Activated gamma-delta T cell treated with anti-CD3 and anti-CD28 coated beads, Interleukin-2, amount 50 U/mL, for 16 hours (primary cell): Measurements from ENCODE around the gene DNHD1.

ENCODE experiments used
- DNase-seq: peaks from one replicate; pipeline ENCODE4 v3.0.0-alpha.2; 2020; ENCODE audit warnings: low read depth

DNHD1 gene

DNA sequence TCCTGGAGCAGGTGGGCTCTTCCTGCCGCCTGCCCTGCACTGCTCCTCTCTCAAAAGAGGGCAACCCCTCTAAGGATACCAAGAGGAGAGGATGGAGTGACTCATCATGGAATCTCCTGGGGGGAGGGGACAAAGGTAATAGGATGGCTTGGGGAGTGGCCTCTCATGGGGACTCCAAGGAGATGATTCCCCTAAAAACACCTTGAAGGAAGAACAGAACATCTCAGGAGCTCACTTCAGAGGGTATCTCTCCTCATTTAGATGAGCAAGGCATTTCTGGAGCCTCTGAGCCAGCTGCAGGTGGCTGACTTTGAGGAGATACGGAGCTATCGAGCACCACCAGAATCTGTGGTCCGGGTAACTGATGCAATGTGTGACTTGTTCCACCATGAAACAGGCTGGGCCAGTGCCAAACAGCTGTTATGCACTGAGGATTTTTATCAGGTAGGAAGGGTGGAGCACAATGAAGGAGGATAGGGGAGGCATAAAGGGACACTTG is 66.1 kb downstream of the DNHD1 start:
- DNase-seq, result no peak

DNA sequence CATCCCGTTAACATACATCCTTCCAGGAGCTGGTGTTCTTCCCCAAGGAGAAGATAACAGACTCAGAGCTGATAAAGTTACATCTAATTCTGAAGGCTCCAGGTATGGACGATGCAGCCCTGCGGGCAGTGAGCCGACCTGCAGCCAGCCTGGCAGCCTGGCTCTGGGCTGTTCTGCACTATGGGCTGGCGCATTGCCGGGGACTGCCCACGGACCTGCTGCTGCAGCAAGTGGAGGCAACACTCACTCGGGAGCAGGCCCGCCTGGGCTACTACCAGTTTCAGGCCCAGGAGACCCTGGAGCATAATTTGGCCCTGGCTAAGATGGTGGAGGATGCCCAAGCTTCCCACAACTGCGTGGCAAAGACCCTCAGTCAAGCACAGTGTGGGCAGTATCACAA is 66.6 kb downstream of the DNHD1 start:
- DNase-seq, result no peak

DNA sequence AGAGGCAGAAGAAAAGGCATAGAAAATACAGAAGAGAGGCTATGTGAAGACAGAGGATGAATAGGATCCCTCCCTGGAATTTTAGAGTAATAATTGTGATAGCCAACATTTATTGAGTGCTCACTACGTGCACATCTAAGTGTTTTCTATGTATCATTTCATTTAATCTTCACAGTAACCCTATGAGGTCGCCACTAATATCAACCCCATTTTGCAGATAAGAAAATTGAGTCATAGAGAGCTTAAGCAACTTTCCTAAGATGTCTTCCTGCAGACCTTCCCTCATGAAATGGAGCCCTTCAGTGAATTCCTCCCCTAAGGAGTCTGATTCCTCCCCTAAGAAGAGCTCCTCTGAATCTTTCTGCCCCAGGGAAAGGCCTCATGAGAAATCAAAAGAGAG is 68.2 kb downstream of the DNHD1 start:
- DNase-seq, result no peak

DNA sequence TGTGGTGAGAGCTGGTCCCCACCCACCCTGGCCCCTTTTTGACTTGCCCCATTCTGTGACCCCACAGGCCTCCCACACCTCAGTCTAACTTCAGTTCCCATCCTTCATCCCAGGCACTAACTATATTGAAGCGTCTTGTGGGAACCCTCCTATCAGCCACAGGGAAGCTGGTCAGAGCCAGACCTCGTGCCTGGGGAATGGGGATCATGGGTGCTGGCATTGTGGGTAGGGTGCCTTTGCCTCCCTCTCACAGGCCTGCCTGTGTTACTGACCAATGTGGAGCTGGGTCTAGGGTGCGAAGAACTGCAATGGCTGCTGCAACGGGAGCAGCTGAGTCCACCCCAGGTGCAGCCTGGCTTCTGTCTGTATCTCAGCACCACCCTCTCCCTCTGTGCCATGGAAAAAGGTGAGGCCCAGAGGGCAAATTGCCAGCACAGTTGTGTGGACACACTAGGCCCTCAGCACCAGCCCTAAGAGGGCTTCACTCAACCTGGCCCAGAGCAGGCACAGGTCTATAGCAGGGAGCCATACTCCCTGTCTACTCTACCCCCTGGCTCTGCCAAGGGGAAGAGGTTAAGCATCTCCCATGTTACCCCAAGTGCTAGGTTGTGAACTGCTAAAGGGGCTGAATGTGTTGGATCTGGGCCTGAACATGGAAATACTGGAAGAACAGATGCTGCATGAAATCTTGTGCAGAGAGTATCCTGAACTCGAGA is 69.1 kb downstream of the DNHD1 start:
- no peak for DNase-seq

DNA sequence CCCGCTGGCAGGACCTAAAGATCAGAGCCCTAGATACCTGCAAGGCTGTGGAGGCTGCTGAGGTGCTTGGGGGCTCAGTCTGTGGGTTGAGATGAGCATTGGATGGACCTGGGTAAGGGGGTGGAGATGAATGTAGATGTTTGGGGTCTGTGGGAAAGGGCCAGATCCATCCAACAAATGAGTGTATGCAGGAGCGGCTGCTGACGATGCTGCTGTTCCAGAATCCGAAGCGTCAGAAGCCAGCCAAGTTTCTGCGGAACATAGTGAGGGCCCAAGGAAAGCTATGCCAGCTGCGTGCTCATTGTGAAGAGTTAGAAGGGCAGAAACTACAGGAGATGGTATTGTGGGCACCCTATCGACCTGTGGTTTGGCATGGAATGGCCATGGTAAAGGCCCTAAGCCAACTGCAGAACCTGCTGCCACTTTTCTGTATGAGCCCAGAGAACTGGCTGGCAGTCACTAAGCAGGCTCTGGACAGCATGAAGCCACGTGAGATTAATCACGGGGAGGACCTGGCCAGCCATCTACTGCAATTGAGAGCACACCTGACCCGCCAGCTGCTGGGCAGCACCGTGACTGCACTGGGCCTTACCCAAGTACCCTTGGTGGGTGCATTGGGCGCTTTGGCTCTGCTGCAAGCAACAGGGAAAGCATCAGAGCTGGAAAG is 69.8 kb downstream of the DNHD1 start:
- no peak for DNase-seq

DNA sequence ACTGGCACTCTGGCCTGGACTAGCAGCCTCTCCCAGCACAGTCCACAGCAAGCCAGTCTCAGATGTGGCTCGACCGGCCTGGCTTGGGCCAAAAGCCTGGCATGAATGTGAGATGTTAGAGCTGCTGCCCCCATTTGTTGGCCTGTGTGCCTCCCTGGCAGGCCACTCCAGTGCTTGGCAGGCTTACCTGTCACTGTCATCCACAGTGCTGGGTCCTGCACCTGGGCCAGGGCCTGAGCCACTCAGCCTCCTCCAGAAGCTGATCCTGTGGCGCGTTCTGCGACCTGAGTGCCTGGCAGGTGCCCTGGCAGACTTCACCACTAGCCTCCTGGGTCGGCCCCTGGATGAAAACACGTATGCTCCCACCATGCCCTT is 70.3 kb downstream of the DNHD1 start:
- DNase-seq, result no peak

DNA sequence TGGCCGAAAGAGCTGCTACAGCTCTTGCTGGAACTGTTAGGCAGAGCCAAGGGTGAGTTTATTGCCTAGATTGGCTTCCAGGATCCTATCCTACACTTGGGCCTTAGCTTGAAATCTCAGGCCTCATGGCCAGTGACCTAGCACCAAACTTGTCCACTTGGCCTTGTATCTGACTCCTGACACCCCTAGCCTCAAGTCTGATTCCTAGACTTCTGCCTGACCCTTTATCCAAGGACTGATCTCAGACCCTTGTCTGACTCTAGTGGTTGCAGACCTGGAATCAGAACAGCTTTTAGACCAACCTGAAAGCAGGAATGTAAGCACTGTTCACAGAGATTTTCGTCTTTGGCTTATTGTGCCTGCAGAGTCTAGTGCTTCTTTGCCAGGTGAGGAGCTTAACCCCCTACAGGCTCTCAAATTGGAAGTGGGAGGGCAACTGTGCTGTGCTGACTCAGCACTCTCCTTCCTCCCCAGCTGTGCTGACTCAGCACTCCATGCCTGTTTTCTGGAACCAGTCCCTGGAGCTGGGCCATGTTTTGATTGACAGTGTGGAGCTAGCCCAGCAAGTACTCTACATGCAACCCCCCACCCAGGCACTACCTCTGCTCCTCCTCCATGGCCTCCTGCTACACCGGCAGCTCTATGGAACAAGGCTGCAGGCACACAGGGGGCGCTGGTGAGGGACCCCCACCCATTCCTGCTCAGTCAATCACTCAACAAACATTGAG is 71.3 kb downstream of the DNHD1 start:
- no peak for DNase-seq

DNA sequence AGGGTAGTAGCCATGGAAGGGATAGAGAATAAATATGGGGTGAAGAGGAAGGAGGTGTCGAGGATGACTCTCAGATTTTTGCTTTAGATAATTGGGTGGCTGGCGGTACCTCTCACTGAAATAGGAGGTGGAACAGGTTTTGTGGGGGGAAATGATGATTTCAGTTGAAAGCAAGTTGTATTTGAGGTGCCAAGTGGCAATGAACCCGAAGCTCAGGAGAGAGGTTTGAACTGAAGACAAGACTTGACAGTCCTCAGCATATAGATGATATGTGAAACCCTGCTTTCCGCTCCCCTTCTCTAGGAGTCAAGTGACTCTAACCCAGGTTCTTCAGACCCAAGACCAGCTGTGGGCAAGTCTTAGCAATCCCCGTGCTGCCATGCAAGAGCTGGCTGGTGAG is 72.6 kb downstream of the DNHD1 start:
- DNase-seq, result no peak

DNA sequence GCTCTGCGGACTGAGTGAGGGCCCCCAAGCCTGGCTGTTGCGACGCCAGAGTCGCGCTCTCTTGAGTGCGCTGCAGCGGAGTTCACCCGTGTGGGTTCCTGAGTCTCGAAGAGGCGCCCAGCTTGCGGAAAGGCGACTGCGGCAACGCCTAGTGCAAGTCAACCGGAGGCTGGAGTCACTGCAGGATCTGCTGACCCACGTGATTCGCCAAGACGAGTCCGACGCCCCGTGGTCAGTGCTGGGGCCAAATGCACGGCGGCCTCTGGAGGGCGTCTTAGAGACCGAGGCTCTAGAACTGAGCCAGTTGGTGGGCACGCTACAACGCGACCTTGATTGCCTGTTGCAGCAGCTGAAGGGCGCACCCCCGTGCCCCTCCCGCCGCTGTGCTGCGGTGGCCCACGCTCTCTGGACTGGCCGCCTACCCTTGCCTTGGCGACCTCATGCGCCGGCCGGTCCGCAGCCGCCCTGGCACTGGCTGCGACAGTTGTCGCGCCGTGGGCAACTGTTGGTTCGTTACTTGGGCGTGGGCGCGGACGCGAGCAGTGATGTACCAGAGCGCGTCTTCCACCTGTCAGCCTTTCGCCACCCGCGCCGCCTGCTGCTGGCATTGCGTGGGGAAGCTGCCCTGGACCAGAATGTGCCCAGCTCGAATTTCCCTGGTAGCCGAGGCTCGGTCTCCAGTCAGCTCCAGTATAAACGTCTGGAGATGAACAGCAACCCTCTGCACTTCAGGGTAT is 73.8 kb downstream of the DNHD1 start:
- DNase-seq, result no peak

DNA sequence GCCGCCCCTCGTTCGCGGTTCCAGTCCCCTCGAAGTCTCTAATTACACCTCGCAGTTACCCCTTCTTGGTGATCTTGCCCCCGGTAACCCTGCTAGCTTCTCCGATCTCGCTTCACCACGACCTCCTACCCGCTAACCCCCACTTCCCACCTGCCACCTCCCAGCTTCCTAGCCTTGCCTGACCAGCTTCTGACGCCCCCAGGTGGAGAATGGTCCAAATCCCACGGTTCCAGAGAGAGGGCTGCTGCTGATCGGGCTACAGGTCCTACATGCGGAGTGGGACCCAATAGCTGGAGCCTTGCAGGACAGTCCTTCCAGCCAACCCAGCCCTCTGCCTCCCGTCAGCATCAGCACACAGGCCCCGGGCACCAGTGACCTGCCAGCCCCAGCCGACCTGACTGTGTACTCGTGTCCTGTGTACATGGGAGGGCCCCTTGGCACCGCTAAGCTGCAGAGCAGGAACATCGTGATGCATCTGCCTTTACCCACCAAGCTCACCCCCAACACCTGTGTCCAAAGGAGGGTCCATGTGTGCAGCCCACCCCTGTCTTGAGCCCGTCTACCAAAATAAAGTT is 74.4 kb downstream of the DNHD1 start:
- DNase-seq, result no peak

DNA sequence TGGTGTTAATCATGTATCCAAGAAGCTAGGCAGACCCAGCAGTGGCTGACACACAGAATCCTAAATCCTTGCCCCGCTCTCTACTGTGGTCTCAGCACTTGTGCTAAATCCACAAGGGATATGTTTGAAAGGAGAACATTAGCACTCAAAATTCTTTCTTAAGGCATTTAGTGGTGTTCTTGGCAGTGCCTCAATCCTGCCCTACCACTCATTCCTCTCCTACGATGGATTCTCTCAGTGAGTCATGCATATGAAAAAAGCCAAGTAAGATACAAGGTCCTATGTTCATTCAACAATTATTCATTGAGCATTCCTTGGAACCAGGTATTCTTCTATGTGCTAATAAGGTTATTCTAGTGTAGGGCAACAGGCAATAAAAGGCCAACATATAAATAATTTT is 75.1 kb downstream of the DNHD1 start:
- DNase-seq, result no peak

DNA sequence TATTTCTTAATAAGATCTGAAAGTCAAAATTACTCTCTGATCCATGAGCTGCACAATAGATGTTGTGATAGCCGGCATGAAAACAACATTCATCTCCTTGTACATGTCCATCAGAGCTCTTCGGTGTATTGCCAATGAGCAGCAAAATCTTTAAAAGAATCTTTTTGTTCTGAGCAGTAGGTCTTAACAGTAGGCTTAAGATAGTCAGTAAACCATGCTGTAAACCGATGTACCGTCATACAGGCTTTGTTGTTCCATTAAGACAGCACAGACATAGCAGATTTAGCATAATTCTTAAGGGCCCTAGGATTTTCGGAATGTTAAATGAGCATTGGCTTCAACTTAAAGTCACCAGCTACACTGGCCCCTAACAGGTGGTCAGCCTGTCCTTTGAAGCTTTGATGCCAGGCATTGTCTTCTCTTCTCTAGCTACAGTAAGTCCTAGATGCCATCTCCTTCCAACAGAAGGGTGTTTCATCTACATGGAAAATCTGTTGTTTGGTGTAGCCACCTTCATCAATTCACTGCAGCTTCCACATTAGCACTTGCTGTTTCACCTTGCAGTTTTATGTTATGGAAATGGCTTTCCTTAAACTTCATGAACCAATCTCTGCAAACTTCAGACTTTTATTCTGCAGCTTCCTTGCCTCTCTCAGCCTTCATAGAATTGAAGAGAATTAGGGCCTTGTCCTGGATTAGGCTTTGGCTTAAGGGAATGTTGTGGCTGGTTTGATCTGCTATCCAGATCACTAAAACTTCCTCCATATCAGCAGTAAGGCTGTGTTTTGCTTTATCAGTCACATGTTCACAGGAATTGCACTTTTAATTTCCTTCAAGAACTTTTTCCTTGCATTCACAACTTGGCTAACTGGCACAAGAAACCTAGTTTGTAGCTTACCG is 78.0 kb downstream of the DNHD1 start:
- DNase-seq, result no peak

DNA sequence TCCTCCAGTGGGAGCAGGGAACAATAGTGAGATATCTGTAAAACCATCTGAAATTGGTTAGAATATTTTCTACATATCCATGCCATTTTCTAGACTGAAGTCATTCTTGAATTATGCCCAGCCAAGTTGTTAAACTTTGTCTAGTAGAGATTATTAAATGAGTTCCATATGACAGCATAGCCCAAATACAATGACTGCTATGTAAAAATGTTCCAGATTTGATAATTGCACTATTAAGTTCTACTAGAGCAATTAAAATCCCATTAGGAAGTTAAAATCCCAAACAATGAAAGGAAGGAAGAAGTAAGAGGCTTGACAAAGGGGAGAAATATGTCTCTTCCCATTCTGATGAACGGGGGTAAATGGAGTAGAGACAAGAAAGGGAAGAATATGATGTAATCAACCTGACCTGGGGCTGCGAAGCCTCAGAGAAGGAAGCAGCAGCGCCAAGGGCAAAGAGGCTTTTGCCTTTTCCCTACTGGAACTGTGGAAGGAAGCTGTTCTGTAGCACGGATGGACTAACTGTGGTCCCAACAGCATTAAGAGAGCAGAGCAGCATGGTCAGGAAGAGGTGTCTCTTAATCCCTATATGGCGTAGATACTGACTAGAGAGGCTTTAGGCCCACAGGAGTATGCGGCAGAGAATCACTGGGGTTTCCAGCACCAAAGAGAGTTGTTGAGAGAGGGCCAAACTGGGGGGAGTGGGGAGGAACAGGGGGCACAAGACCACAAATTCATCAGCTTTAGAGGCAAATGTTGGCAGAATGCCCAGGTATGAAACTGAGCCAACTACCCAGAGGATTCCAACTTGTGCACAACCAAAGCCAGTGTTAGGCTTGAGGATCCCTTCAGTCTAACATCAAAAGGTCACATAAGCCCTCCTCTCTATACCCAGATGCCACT is 79.6 kb downstream of the DNHD1 start:
- no peak for DNase-seq

DNA sequence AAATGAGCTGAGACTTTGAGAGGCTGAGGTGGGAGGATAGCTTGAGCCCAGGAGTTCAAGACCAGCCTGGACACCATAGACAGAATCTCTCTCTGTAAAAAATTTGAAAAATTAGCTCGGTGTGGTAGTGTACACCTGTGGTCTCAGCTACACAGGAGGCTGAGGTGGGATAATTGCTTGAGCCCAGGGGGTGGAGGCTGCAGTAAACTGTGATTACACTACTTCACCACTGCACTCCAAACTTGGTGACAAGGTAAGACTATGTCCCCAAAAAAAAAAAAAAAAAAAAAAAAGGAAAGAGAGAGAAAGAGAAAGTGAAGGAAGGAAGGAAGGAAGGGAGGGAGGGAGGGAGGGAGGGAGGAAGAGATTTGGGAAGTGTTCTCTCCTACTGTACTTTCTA is 81.1 kb downstream of the DNHD1 start:
- no peak for DNase-seq

DNA sequence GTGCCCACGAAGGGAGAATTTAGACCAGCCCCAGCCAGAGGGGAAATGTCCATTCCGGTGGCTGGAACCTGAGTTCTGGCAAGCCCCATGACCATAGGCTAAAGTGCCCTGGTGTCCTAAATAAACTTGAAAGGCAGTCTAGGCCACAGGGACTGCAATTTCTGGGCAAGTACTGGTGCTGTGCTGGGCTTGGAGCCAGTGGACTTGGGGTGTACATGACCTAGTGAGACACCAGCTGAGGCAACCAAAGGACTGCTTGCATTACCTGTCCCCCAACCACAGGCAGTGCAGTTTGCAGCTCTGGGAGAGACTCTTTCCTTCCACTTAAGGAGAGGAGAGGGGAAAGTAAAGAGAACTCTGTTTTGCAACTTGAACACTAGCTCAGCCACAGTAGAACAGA is 82.6 kb downstream of the DNHD1 start:
- no peak for DNase-seq

DNA sequence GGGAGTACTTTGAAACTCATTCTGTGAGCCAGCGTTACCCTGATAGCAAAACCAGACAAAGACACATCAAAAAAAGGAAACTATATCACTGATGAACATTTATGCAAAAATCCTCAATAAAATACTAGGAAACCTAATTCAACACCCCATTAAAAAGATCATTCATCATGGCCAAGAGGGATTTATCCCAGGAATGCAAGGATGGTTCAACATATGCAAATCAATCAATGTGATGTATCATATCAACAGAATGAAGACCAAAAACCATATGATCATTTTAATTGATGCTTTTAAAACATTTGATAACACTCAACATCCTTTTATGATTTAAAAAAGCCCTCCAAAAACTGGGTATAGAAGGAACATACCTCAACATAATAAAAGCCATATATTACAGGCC is 86.5 kb downstream of the DNHD1 start:
- no peak for DNase-seq

DNA sequence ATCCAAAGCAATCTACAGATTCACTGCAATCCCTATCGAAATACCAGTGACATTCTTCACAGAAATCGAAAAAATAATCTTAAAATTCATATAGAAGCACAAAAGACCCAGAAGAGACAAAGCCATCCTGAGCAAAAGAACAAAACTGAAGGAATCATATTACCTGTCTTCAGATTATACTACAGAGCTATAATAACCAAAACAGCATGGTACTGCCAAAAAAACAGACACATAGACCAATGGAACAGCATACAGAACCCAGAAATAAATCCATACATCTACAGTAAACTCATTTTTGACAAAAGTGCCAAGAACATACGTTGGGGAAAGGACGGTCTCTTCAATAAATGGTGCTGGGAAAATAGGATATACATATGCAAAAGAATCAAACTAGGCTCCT is 87.4 kb downstream of the DNHD1 start:
- no peak for DNase-seq

DNA sequence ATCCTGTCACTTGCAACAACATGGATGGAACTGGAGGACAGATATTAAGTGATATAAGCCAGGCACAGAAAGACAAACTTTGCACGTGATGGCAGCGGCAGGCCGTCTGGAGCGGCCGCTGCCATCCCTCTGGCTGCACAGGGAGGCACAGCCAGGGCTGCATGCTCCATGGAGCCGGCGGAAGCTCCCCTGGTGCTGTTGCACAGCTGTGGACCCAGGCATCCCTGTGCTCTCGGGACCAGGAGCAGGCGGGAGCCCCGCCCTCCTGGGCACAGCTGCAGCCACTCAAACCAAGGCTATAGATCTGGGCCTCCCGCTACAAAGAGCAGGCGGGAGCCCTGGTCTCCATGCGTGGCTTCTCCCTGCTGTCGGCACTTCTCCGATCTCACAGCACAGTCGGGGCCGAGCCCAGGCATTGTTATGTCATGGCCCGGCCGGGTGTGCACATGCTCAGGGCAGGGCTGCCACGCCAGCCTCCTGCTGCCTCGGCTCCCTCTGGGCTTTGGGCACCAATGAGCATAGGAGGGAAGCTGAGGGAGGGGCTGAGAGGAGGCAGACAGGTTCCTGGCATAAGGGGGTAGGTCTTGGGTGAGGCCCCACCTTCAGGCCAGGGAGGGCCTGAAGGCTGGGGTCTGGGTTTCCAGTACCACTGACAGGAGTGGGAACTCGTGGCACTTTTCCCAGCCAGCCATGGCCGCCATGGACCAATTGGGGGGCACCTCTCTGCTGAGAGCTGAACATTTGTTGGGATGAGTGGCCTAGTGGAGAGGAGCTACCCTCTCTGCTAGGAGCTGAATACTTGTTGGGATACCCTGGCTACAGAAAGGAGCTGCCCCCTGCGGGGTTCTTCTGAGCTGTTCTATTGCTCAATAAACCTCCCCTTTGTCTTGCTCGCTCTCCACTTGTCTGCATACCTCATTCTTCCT is 89.6 kb downstream of the DNHD1 start:
- DNase-seq, result no peak

DNA sequence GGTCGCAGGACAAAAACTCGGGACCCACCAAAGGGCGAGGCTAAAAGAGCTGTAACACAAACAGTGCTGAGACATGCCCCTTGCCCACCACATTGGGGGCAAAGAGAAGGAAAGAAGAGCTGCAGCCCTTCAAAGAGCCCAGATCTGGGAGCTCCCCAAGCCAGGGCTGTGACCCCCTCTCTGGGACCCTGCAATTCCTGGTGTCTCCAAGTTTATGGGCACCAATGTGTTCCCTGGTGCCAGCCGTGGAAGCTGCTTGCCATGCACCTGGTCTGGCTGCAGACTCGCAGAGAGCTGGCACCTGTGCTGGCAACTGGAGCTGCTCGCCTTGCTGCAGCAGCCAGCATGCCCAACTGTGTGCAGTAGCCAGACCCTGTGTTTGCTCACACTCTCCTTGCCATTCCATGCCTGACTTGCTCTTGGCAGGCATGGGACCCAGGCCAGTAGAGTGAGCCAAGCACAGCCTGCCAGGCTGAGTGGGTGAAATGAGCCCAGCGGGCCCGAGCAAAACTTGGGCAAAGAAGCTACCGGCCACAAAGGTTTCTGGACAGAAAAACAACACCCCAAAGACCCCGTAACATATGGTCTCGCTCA is 90.4 kb downstream of the DNHD1 start:
- no peak for DNase-seq
